H9 (cell line): ENCODE data around the gene ZNF512. TPM values are rescaled to one million over a fixed set of nuclear protein-coding genes. Genes with fewer than 3 reads are reported as not detected.

Experiments used
- DNase-seq: peaks from one replicate; pipeline ENCODE4 v3.0.0-alpha.2; 2017
- H2AFZ ChIP-seq: one replicate; pipeline ENCODE4 v1.6.1; 2013; ENCODE audit warnings: mild to moderate bottlenecking, low read length, control low read depth, moderate library complexity
- H2AK5ac ChIP-seq: 2 replicates; pipeline ENCODE4 v1.6.1; 2013; ENCODE audit warnings: low read length, control low read depth, mixed read lengths; ENCODE audit not compliant: insufficient read length
- H2BK120ac ChIP-seq: one replicate; pipeline ENCODE4 v1.6.1; 2013; ENCODE audit warnings: low read depth, mild to moderate bottlenecking, low read length, control low read depth, inconsistent platforms; ENCODE audit not compliant: poor library complexity, severe bottlenecking
- H2BK12ac ChIP-seq: 2 replicates; pipeline ENCODE4 v1.6.1; 2013; ENCODE audit warnings: low read length, control low read depth, mixed read lengths, low read depth; ENCODE audit not compliant: insufficient read length
- H2BK15ac ChIP-seq: 2 replicates; pipeline ENCODE4 v1.6.1; 2013; ENCODE audit warnings: low read depth, low read length, control low read depth
- H2BK20ac ChIP-seq: one replicate; pipeline ENCODE4 v1.6.1; 2013; ENCODE audit warnings: low read depth, mild to moderate bottlenecking, low read length, control low read depth, inconsistent platforms; ENCODE audit not compliant: poor library complexity, severe bottlenecking
- H2BK5ac ChIP-seq: 2 replicates; pipeline ENCODE4 v1.6.1; 2013; ENCODE audit warnings: low read length, control low read depth, mixed read lengths; ENCODE audit not compliant: insufficient read length
- H3K14ac ChIP-seq: 2 replicates; pipeline ENCODE4 v1.6.1; 2013; ENCODE audit warnings: low read length, control low read depth; ENCODE audit not compliant: insufficient read depth
- H3K18ac ChIP-seq: 2 replicates; pipeline ENCODE4 v1.6.1; 2013; ENCODE audit warnings: low read depth, mild to moderate bottlenecking, mixed read lengths, low read length, control low read depth; ENCODE audit not compliant: insufficient read length
- H3K23ac ChIP-seq: 2 replicates; pipeline ENCODE4 v1.6.1; 2013; ENCODE audit warnings: low read length, control low read depth, mixed read lengths, low read depth; ENCODE audit not compliant: insufficient read length
- H3K23me2 ChIP-seq: 2 replicates; pipeline ENCODE4 v1.6.1; 2013; ENCODE audit warnings: low read depth, mild to moderate bottlenecking, mixed read lengths, low read length, control low read depth; ENCODE audit not compliant: insufficient read length, poor library complexity, severe bottlenecking
- H3K27ac ChIP-seq: 2 replicates; pipeline ENCODE4 v1.5.1; 2013; ENCODE audit warnings: low read length, control low read depth, mixed read lengths, low read depth; ENCODE audit not compliant: insufficient read length
- H3K27me3 ChIP-seq: 2 replicates; pipeline ENCODE4 v1.6.1; 2013; ENCODE audit warnings: low read length, control low read depth, inconsistent platforms; ENCODE audit not compliant: insufficient read depth
- H3K4ac ChIP-seq: 2 replicates; pipeline ENCODE4 v1.6.1; 2013; ENCODE audit warnings: low read depth, mild to moderate bottlenecking, control low read depth, inconsistent platforms, low read length, moderate library complexity
- H3K4me1 ChIP-seq: 2 replicates; pipeline ENCODE4 v1.6.1; 2013; ENCODE audit warnings: low read length, control low read depth, inconsistent platforms; ENCODE audit not compliant: insufficient read depth
- H3K4me2 ChIP-seq: 2 replicates; pipeline ENCODE4 v1.6.1; 2013; ENCODE audit warnings: low read length, control low read depth, mixed read lengths; ENCODE audit not compliant: insufficient read length, insufficient read depth
- H3K56ac ChIP-seq: 2 replicates; pipeline ENCODE4 v1.6.1; 2013; ENCODE audit warnings: low read depth, mild to moderate bottlenecking, mixed read lengths, low read length, control low read depth; ENCODE audit not compliant: insufficient read length
- H3K79me1 ChIP-seq: 2 replicates; pipeline ENCODE4 v1.6.1; 2013; ENCODE audit warnings: low read depth, mild to moderate bottlenecking, moderate library complexity, low read length, control low read depth, inconsistent platforms; ENCODE audit not compliant: insufficient read depth, poor library complexity, severe bottlenecking
- H3K79me2 ChIP-seq: 2 replicates; pipeline ENCODE4 v1.6.1; 2013; ENCODE audit warnings: low read length, control low read depth, inconsistent platforms; ENCODE audit not compliant: insufficient read depth
- H3K9ac ChIP-seq: 2 replicates; pipeline ENCODE4 v1.6.1; 2013; ENCODE audit warnings: low read length, control low read depth, mixed read lengths; ENCODE audit not compliant: insufficient read length; ENCODE audit errors: extremely low read depth
- H3K9me3 ChIP-seq: one replicate; pipeline ENCODE4 v1.6.1; 2013; ENCODE audit warnings: low read depth, low read length, inconsistent platforms; ENCODE audit not compliant: control insufficient read depth
- H3T11ph ChIP-seq: one replicate; pipeline ENCODE4 v1.6.1; 2013; ENCODE audit warnings: mild to moderate bottlenecking, low read length, control low read depth, inconsistent platforms
- H4K20me1 ChIP-seq: one replicate; pipeline ENCODE4 v1.6.1; 2013; ENCODE audit not compliant: control insufficient read depth, insufficient read length, insufficient read depth
- H4K5ac ChIP-seq: 2 replicates; pipeline ENCODE4 v1.6.1; 2013; ENCODE audit warnings: low read depth, mild to moderate bottlenecking, mixed read lengths, low read length, control low read depth; ENCODE audit not compliant: insufficient read length
- H4K8ac ChIP-seq: replicated peaks from 2 replicates; pipeline ENCODE4 v1.6.1; 2013; ENCODE audit warnings: low read length, control low read depth, mixed read lengths, low read depth; ENCODE audit not compliant: insufficient read length
- H4K91ac ChIP-seq: 2 replicates; pipeline ENCODE4 v1.6.1; 2013; ENCODE audit warnings: low read depth, mild to moderate bottlenecking, moderate library complexity, mixed read lengths, low read length, control low read depth; ENCODE audit not compliant: insufficient read length
- H3K27ac Mint-ChIP-seq, 3 experiments: 2 replicates in 2 of 3; 3 replicates in 1 of 3; pipeline ENCODE4 v1.8.0; 2020 to 2021; ENCODE audit warnings: mixed read lengths in 3 of 3, mild to moderate bottlenecking in 1 of 3, moderate library complexity in 1 of 3
- H3K27me3 Mint-ChIP-seq: 2 replicates; pipeline ENCODE4 v1.8.0; 2021; ENCODE audit warnings: low read depth, mild to moderate bottlenecking, moderate library complexity, mixed read lengths
- H3K36me3 Mint-ChIP-seq, 3 experiments: 2 replicates in 2 of 3; 3 replicates in 1 of 3; pipeline ENCODE4 v1.8.0; 2020 to 2021; ENCODE audit warnings: low read depth in 3 of 3, mixed read lengths in 3 of 3; ENCODE audit not compliant: insufficient read depth in 1 of 3
- H3K4me1 Mint-ChIP-seq, 2 experiments: 2 replicates each; pipeline ENCODE4 v1.8.0; 2020; ENCODE audit warnings: mixed read lengths in 2 of 2
- H3K4me3 Mint-ChIP-seq, 2 experiments: 2 replicates in 1 of 2; 3 replicates in 1 of 2; pipeline ENCODE4 v1.8.0; 2020 to 2021; ENCODE audit warnings: mild to moderate bottlenecking in 2 of 2, mixed read lengths in 2 of 2, moderate library complexity in 1 of 2
- H3K9me3 Mint-ChIP-seq, 2 experiments: 2 replicates in 1 of 2; 3 replicates in 1 of 2; pipeline ENCODE4 v1.8.0; 2020; ENCODE audit warnings: mild to moderate bottlenecking in 2 of 2, mixed read lengths in 2 of 2, moderate library complexity in 1 of 2
- CTCF ChIP-seq: fragments of 200-600 bp; sonication (generic); conservative IDR thresholded peaks from 3 replicates; pipeline ENCODE4 v1.8.0; 2021; ENCODE audit warnings: antibody characterized with exemption, mild to moderate bottlenecking
- total RNA-seq: library from RNA; stranded (reverse); gene quantifications from 2 replicates; pipeline ENCODE4 v1.2.1, GENCODE V29; 2021

Gene ZNF512
- total RNA-seq, 1 experiment from 2014 or later: 38.2 TPM

GRCh38 chr2:27652341-27652740, 69.5 kb downstream of the ZNF512 start:
- H3K79me2 ChIP-seq: no peaks in the 10 kb centered on the region
- no peak overlapping the region for H3K18ac ChIP-seq
- H3K27me3 ChIP-seq: no peaks in the 10 kb centered on the region
- H2AK5ac ChIP-seq: no peak overlapping the region
- H4K8ac ChIP-seq: no peak overlapping the region
- no peak overlapping the region for H4K91ac ChIP-seq
- no peak overlapping the region for H2BK5ac ChIP-seq
- no peak overlapping the region for H3K56ac ChIP-seq
- H2BK120ac ChIP-seq: no peak overlapping the region
- H3K27ac ChIP-seq: no peak overlapping the region
- Mint-ChIP-seq H3K27ac (no peak overlapping the region), H3K9me3 (no peaks in the 10 kb centered on the region), H3K4me1 (peaks cover 10 to 14% of the 10 kb centered on the region in 2 experiments), H3K4me3 (no peak overlapping the region), H3K36me3 (peaks cover 21 to 86% (median 77%) of the 10 kb centered on the region in 3 experiments; a peak in 6 of 7 replicates), H3K27me3 (no peaks in the 10 kb centered on the region)
- no peak for TF ChIP-seq CTCF
- no peak overlapping the region for H3K23ac ChIP-seq
- no peaks in the 10 kb centered on the region for H3K23me2 ChIP-seq
- H4K5ac ChIP-seq: no peak overlapping the region
- no peak overlapping the region for H2BK15ac ChIP-seq
- no peak for DNase-seq
- no peak overlapping the region for H3K4ac ChIP-seq
- H2BK12ac ChIP-seq: no peak overlapping the region
- no peak overlapping the region for H3K4me2 ChIP-seq
- H3K4me1 ChIP-seq: no peaks in the 10 kb centered on the region
- H4K20me1 ChIP-seq: no peaks in the 10 kb centered on the region
- H2BK20ac ChIP-seq: no peak overlapping the region
- no peak overlapping the region for H3T11ph ChIP-seq
- H3K9ac ChIP-seq: no peak overlapping the region
- no peak overlapping the region for H3K14ac ChIP-seq
- no peak overlapping the region for H2AFZ ChIP-seq
- no peaks in the 10 kb centered on the region for H3K79me1 ChIP-seq
- no peaks in the 10 kb centered on the region for H3K9me3 ChIP-seq
